Skeletal muscle tissue (tissue), 4 donors: ENCODE data around the gene FSIP1. TPM values are rescaled to one million over a fixed set of nuclear protein-coding genes. Genes with fewer than 3 reads are reported as not detected.

ENCODE experiments used
- H3K27ac ChIP-seq: one replicate; pipeline ENCODE4 v1.7.0; 2013; ENCODE audit warnings: mild to moderate bottlenecking, low read depth, low read length, inconsistent platforms
- H3K27me3 ChIP-seq, 3 donors: one replicate each; pipeline ENCODE4 v1.7.0; 2013; ENCODE audit warnings: low read length in 3 of 3; ENCODE audit not compliant: control insufficient read depth in 3 of 3, insufficient read depth in 3 of 3
- H3K36me3 ChIP-seq, 3 donors: one replicate each; pipeline ENCODE4 v1.7.0; 2013; ENCODE audit warnings: low read length in 3 of 3; ENCODE audit not compliant: control insufficient read depth in 3 of 3, insufficient read depth in 3 of 3
- H3K4me1 ChIP-seq, 3 donors: one replicate each; pipeline ENCODE4 v1.7.0; 2013; ENCODE audit warnings: low read length in 3 of 3, mild to moderate bottlenecking in 3 of 3; ENCODE audit not compliant: control insufficient read depth in 3 of 3, insufficient read depth in 3 of 3
- H3K4me3 ChIP-seq, 3 donors: one replicate each; pipeline ENCODE4 v1.7.0; 2013; ENCODE audit warnings: low read length in 3 of 3
- H3K9ac ChIP-seq, 3 donors: one replicate each; pipeline ENCODE4 v1.7.0; 2013; ENCODE audit warnings: low read length in 3 of 3, mild to moderate bottlenecking in 3 of 3, moderate library complexity in 2 of 3, low read depth in 1 of 3
- H3K9me3 ChIP-seq, 3 donors: one replicate each; pipeline ENCODE4 v1.7.0; 2013; ENCODE audit warnings: low read length in 3 of 3; ENCODE audit not compliant: control insufficient read depth in 3 of 3
- total RNA-seq: library from RNA; depleted of rRNA; stranded (reverse); fragments of >200 nt; gene quantifications from one replicate; pipeline ENCODE4 v1.2.3, GENCODE V29; 2014
- donor health status: Osteomylitis.

FSIP1 gene
- total RNA-seq, 1 donor from 2014 or later = 3.7 TPM

DNA sequence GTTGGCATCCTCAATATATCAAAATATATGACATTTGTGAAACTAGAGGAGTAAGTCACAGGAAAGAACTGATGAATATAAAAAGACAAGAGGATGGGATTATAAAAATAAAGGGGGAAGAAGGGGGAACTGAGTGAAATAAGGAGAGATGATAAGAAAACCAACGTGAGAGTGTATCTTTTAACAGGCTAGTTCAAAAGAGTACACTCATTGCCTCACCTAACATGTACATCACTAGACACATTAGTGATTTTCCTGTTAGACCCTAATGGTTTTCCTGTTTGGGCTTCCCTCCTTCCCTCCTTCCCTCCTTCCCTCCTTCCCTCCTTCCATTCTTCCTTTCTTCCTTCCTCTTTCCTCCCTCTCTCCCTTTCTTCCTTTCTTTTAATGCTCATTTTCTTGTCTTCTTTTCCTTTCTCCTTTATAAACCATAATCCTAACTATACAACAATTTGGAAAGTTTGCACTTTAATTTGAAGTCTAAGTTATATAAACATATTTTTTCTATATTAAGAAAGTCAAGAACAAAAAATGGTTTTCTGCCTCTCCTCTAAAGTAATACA, 35.8 kb downstream of the FSIP1 start:
- Histone ChIP-seq H3K36me3 (no peaks in the 10 kb centered on the region), H3K9me3 (no peaks in the 10 kb centered on the region), H3K9ac (no peak overlapping the region), H3K27ac (no peak overlapping the region), H3K4me3 (no peak overlapping the region), H3K4me1 (no peaks in the 10 kb centered on the region), H3K27me3 (no peaks in the 10 kb centered on the region)

DNA sequence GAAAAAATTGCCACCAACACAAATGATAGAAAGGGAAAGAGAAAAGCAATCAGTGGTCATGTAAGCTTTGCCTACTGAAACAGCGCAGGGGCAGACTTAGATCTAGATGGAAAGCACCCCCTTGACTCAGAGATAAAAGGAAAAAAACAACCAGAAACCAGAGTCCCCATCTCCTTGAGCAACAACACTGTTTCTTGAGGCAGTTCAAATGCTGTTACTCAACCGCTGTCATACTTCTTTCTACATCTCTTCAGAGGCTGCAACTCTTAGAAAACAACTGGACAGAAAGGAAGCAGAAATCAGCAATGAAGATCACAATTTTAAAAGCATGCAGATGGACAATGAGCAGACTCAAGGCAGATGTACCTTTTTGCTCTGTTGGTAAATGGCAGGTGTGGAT, 36.5 kb downstream of the FSIP1 start:
- Histone ChIP-seq H3K27me3 (no peaks in the 10 kb centered on the region), H3K4me1 (no peaks in the 10 kb centered on the region), H3K4me3 (no peak overlapping the region), H3K27ac (no peak overlapping the region), H3K9me3 (no peaks in the 10 kb centered on the region), H3K9ac (no peak overlapping the region), H3K36me3 (no peaks in the 10 kb centered on the region)

DNA sequence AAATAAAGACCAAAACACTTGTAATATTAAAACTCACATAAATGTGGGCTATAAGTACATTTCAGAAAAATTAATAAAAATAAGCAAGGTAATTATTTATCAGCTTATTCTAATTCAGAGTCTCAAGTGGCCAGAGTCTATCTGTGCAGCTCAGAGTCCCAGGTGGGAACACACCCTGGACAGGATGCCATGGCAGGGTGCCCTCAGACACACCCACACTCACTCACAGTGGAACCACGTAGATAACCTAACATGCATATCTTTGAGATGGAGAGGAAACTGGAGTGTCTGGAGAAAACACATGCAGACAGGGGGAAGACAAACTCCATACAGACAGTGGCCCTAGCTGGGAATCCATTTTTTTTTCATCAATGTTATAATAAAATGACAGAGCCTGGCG, 37.2 kb downstream of the FSIP1 start:
- Histone ChIP-seq H3K4me1 (no peaks in the 10 kb centered on the region), H3K27ac (no peak overlapping the region), H3K27me3 (no peaks in the 10 kb centered on the region), H3K9ac (no peak overlapping the region), H3K9me3 (no peaks in the 10 kb centered on the region), H3K36me3 (no peaks in the 10 kb centered on the region), H3K4me3 (no peak overlapping the region)

GRCh38 chr15:39744334-39745103, 38.1 kb downstream of the FSIP1 start:
- no peak overlapping the region for H3K9ac ChIP-seq
- no peaks in the 10 kb centered on the region for H3K36me3 ChIP-seq
- H3K4me1 ChIP-seq = no peaks in the 10 kb centered on the region
- no peak overlapping the region for H3K4me3 ChIP-seq
- no peaks in the 10 kb centered on the region for H3K9me3 ChIP-seq
- H3K27me3 ChIP-seq = no peaks in the 10 kb centered on the region
- no peak overlapping the region for H3K27ac ChIP-seq

- H3K27me3 ChIP-seq = no peaks in the 10 kb centered on the region
- no peaks in the 10 kb centered on the region for H3K36me3 ChIP-seq
- H3K27ac ChIP-seq = no peak overlapping the region
- H3K4me1 ChIP-seq = no peaks in the 10 kb centered on the region
- H3K9me3 ChIP-seq = no peaks in the 10 kb centered on the region
- H3K4me3 ChIP-seq = no peak overlapping the region
- H3K9ac ChIP-seq = no peak overlapping the region
Measured at GRCh38 chr15:39743611-39744010, 39.0 kb downstream of the FSIP1 start.

- Histone ChIP-seq H3K9me3 (no peaks in the 10 kb centered on the region), H3K36me3 (no peaks in the 10 kb centered on the region), H3K27ac (no peak overlapping the region), H3K4me3 (no peak overlapping the region), H3K27me3 (no peaks in the 10 kb centered on the region), H3K4me1 (no peaks in the 10 kb centered on the region), H3K9ac (no peak overlapping the region)
Measured at GRCh38 chr15:39741258-39741657, 41.4 kb downstream of the FSIP1 start.

DNA sequence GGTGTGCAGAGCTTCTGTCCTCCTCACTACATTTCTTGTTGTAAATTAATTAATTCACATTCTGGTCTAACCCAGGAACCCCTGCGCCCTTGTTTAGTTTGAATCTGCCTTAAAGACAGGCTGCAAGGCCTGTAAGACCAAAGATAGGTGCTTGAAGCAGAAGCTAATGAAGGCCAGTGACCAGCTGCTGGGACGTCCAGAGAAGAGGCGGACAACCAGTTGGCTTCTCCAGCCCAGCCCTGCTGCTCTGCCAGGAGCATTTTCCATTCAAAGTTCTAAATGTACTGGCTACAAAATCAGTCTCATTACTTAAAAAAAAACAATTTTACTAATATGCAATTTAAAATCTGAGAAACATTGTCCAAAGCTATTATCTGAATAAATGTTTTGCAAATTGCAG, 43.6 kb downstream of the FSIP1 start:
- Histone ChIP-seq H3K9me3 (no peaks in the 10 kb centered on the region), H3K4me3 (no peak overlapping the region), H3K27ac (no peak overlapping the region), H3K36me3 (no peaks in the 10 kb centered on the region), H3K27me3 (no peaks in the 10 kb centered on the region), H3K4me1 (no peaks in the 10 kb centered on the region), H3K9ac (no peak overlapping the region)

DNA sequence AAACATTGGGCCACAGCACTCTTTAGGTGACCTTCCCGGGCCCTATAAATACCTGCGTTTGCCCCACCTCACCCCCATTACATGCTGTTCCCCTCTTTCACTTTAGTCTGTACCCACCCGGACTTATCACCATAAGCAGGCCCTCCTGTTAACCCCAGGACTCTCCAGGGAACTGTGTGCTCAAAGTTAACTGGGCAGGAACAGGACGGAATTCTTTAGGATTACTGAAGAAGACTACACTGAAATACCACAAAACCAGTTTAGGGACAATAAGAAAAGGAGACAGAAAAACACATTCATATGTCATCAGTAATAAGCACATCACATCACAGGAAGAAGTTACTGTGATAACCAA, 45.5 kb downstream of the FSIP1 start:
- Histone ChIP-seq H3K27ac (no peak overlapping the region), H3K36me3 (no peaks in the 10 kb centered on the region), H3K4me3 (no peak overlapping the region), H3K9ac (no peak overlapping the region), H3K4me1 (no peaks in the 10 kb centered on the region), H3K27me3 (no peaks in the 10 kb centered on the region), H3K9me3 (no peaks in the 10 kb centered on the region)

DNA sequence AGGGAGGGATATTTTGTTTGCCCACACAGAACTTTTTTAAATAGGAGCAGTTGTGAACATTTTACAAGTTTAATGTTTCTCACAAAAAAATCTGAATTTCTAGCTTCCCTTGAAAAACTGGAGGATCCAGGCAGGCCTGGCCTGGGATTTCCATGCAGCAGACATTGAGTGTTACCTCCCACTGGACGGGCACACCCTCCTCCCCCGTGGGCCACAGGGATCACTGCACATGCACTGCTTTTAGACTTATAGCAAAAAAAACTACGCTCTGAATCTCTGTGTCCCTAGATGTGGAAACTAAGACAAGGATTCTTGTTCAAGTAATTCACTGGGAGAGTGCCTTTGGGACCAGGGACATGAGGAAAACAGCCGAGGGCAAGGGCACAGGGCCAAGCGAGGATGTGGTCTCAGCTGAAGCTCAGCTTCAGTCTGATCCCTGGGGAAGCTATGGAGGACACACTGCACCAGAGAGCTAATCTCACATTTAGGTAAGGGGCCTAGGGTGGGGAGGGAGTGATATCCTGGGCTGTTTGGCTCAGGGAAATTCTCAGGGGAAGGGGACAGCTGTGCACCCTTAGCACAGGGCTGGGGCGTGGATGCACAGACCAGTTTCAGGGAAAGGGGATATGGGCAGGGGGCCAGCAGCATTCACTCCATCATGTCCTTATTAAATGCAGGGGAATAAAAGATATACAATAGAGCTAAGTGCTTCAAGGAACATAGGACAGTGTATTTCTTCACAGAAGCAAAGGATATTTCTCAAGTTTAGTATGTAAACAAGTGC, 46.0 kb downstream of the FSIP1 start:
- H3K4me3 ChIP-seq = no peak overlapping the region
- no peaks in the 10 kb centered on the region for H3K36me3 ChIP-seq
- H3K27ac ChIP-seq = no peak overlapping the region

GRCh38 chr15:39735120-39735717, 47.4 kb downstream of the FSIP1 start:
- no peaks in the 10 kb centered on the region for H3K36me3 ChIP-seq
- H3K4me1 ChIP-seq = no peaks in the 10 kb centered on the region
- H3K9me3 ChIP-seq = no peaks in the 10 kb centered on the region
- H3K27ac ChIP-seq = no peak overlapping the region
- H3K27me3 ChIP-seq = no peaks in the 10 kb centered on the region
- no peak overlapping the region for H3K9ac ChIP-seq
- H3K4me3 ChIP-seq = no peak overlapping the region

More for the DNA sequence above, 46.0 kb downstream of the FSIP1 start:
- H3K4me1 ChIP-seq = no peaks in the 10 kb centered on the region
- H3K9me3 ChIP-seq = no peaks in the 10 kb centered on the region
- no peaks in the 10 kb centered on the region for H3K27me3 ChIP-seq
- H3K9ac ChIP-seq = no peak overlapping the region
